Activated CD4-positive, alpha-beta T cell treated with anti-CD3 and anti-CD28 coated beads for 4 hours (primary cell): ENCODE results near the gene ADM2.

ENCODE experiments used
- DNase-seq, 2 donors: peaks; one replicate each; pipeline ENCODE4 v3.0.0-alpha.2; 2020

ADM2 gene

DNA sequence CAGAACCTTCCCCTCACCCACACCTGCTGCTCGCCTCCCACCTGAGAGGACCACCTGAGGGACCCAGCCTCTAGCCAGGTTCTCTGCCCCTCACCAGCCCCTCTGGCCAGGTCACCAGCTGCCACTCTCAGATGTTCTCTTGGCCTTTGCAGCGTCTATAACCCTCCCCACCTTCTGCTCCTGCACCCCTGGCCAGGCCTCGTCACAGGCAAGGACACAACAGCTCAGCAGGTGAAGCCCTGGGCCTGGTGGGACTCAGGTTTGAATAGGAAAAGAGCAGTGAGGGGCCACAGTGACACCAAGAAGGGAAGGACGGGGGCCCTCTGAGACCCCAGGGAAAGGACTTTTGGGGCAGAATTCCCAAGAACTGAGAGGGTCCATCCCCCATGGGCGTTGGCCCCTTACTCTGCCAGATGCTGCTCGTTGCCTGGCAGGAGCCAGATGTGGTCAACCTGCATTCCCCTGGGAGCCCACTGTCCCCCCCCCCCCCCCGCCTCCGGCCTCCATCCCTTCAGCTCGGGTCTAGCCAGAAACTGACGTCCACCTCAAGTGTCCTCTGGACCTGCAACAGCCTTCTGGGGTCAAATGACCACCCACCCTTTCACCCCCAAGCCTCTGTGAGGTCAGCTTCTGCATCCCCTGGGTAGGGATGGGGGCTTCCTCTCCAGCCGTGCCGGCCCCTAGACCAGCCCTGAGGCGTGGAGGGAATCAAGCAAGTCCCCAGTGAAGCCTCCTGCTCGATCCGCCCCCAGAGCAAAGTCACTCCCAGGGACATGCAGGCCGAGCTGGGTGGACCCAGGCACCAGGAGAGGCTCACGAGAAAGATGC is 35.2 kb upstream of the ADM2 start:
- DNase-seq = no peak

DNA sequence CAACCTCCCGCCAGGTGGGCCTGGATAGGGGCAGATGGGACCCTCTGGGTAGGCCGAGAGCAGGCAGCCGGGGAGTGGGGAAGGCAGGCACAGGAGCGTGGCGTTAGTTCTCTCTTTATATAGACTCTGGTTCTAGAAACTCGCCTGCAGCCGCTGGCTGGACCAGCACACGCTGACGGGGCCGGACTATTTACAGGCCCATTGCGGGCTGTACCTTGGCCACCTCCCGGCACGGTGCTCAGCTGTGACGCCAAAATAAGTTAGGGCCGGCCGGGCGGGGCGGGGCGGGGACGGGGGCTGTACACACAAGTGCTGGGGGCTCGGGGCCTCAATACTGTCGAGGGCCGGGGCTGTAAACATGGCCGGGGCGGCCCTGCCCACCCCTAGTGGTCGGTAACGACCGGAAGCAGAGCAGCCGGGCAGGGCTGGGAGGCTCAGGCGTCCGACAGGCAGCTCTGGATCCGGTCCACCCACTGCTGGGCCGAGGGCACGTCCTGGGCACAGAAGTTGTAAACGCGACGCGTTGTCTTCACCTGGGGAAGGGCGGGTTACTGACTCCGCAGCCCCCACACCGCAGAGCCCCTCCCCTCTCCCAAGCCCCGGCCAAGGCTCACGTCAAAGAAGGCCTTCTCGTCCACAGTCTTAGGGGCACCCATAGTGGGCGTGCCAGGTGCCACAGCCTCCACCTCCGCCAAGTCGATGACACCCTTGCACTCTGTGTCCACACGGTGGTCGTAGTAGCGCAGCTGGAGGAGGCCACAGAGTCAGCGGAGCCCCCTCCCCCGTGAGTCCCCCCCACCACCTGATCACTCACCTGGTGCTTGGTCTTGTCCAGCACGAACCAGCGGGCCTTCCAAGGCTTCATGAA is 34.4 kb upstream of the ADM2 start:
- no peak for DNase-seq

DNA sequence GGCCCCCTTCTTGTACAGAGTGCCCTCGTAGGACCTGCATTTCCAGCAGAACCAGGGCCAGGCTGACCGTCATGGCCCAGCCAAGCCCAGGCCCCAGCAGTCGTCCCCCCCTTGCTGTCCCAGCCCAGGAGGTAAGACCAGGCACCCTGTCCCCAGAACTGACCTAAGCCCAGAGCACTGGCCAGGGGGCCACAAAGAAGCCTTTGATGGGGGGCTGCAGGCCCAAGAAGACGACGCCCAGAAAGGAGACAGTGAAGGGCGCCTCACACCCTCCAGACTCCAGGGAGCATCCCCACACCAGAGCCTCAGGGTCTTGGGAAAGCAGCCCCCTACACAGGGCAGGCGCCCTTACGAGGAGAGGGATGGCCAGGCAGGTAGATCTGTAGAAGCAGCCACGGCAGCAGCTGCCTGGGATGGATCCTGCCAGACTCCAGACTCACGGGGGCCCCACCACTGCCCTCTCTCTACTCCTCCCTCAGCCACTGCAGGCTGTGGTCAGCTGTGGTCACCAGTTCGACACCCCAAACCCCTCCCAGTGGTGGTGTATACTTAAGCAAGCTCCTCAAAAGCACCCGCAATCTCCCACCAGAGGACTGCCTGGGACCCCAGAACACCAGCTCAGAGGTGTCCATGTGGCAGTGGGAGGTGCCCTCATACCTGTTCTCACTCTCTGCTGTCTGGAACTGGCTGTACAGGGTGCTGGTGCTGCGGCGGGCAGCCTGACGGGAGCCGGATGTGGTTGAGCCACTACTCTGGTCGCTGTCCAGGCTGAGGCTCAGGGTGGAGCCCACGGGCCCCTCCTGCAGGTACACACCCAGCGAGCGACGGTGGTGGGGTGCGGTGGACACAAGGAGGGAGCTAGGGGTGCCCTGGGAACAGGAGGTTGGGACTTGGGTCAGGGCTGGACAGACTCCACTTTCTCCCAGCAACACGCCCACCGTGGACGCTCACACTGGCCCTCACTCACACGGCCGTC is 33.5 kb upstream of the ADM2 start:
- no peak for DNase-seq

DNA sequence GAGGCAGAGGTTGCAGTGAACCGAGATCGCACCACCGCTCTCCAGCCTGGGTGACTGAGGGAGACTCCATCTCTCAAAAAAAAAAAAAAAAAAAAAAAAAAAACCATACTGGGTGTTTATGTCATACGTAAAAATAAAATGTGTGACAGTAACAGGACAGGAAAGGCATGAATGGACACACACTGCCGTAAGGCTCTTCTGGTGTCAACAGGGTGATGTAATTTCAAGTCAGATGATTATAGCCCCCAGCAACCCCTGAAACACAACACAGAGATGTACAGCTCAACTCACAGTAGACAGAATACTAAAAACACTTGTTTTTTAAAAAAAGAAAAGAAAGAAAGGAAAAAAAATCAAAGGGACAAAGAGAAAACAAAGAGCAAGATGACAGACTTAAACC is 28.7 kb upstream of the ADM2 start:
- no peak for DNase-seq

DNA sequence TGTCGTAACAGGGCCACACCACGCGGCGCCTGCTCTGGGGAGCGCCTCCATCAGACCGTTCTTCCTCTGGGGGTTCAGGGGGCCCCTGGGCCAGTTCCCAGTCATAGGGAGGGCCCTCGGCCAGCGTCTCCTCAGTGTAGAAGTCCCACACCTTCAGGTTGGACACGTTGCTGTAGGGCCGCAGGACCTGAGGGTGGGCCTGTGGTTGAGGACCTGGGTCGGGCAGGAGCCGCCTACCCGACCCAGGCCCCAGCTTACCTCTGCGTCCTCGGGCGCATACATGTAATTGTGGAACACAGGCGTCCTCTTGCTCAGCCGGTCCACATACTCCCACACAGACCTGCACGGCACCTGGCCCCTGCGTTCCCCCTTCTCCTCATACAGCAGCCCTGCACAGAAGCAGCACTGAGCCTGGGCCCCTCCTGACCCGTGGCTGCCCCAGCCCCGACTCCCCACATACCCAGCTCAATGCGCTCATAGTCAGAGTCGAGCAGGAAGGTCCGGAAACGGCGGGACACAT is 26.7 kb upstream of the ADM2 start:
- DNase-seq = no peak

DNA sequence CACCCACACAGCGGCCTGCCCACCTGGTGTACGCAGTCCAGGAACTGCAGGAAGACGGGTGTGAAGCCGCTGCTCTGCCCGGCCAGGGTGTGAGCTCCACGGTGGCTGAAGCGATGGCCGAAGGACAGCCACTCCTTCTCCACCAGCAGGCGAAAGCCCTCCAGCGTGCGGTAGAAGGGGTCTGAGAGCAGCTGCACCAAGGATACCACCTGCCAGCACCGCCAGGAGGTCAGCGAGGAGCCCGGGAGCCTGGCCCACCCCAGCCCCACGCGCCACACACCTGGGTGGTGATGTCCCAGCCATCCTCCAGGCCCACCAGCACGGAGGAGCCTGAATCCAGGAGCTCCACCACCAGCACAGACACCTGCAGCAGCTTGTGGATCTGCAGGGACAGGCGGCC is 26.1 kb upstream of the ADM2 start:
- no peak for DNase-seq

DNA sequence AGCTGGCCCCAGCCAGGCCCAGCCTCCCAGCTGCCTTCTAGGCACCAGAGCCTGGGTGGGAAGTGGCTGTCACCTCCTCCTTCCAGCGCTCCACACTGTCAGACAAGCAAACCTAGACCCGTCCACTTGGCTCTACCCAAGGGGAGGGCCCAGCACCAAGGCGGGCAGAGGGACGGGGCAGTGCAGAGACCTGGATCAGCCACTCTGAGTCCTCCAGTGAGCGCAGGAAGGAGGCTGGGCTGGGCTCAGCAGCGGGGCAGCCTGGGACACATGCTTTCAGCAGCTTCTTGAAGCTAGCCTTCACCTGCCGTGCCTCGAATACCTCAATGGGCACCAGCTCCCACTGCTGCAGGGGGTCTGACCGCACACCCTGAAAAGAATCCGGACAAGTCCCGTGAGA is 25.3 kb upstream of the ADM2 start:
- no peak for DNase-seq

DNA sequence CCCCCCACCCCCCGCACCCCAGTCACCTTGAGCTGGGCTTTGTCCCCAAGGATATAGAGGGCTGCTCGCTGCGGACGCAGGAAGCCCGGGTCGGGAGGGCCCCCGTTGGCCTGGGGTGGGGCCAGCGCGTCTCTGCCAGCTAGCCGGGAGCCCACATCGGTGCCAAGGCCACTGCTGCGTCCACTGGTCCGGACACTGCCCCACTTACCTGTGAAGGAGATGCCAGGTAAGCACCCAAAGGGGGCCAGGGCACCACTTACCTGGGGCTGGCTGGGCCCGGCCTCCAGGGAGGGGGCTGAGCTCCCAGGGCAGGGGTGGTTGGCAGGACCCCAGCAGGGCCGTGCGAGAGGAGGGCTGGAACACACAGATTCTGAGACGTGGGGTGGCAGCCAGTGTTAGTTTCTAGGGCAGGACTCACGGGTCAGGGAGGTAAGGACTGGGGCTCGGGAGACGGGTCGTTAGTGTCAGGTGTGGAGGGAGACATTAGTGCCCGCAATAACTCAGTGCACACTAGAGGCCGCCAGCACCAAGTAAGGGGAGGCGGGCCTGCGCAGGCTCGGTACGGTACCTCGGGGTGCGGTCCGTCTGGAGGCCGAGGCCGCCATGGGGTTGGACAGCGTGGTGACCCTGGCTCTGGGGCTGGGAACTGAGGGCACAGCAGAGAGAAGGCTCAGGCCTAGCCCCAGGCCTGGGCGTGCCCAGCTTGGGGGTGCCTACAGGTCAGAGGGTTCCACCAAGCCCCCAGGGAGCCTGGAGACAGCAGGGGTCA is 24.7 kb upstream of the ADM2 start:
- DNase-seq = no peak

DNA sequence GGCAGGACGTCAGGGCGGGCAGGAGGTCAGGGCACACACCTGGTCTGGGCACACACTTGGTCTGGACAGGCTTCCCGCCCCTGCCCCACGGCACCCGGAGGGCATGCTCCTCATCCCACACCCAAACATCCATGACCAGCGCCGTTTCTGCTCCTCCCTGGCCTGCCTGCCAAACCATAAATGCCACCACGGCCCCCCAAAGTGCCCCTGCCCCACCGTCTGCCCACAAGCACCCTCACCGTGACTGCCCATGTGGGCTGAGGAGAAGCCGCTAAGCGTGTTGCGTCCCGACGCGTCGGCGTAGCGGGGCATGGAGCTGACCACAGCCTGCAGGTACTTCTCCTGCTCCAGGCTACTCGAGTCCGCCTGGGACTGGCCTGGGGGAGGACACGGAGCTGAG is 22.3 kb upstream of the ADM2 start:
- DNase-seq = no peak

DNA sequence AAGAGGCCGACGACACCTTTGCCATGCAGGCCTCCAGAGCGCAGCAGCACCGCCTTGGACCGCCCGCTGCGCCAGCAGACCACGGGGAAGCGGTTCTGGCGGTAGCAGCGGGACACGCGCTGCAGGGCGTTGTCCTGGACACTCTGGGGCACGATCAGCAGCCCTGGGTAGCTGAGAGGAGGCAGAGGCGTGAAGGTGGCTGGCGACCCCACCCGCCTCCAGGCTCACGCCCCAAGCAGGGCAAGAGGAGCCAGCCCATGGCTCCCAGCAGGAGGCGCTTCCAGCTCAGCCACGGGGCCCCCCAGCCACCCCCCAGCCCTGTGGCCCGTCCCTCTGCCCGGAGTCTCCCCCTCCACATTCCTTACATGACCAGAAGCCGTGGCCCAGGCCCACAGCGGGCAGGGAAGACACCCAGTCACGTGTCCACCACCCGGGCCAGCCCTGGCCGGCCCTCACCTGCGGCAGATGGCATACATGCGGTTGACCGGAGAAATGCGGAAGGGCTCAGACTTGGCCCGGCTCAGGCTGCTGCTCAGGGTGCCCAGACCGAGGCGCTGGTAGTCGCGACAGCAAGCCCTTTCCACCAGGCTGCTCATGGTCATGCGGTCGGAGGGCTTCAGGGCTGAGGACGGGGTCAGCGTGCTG is 21.7 kb upstream of the ADM2 start:
- no peak for DNase-seq

DNA sequence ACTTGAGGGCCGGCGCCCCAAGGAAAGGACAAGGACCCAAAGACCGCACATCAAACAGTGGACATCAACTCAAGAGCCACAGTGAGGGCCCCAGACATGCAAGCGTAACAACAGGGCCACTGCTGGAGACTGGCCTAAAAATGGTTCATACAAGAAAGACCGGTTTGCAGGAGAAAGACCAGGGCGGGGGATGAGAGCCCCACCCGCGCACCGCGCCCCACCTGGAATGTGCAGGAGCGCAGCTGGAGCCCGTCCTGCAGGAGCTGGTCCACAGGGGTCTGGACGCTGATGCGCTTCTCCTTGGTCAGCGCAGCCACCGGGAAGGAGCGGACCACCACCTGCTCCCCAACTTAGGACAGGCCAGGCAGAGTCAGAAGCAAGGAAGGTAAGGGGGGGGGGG is 20.4 kb upstream of the ADM2 start:
- no peak for DNase-seq

DNA sequence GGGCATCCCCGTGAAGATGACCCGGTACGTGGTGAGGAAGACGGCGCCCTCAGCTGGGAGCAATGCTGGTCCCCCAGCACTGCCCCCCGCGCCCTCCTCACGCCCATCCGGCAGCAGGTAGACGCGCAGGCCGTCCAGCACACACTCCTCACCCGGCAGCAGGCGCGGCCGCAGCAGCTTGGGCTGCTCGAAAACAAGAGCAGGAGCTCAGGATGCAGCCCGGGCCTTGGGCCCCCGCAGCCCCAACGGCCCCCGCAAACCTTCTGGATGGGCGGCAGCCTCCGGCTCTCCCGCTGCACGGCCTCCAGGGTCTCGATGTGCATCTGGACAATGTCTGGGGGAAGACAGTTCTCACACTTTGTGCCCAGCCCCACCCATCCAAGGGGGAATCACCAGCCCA is 19.8 kb upstream of the ADM2 start:
- DNase-seq = no peak

DNA sequence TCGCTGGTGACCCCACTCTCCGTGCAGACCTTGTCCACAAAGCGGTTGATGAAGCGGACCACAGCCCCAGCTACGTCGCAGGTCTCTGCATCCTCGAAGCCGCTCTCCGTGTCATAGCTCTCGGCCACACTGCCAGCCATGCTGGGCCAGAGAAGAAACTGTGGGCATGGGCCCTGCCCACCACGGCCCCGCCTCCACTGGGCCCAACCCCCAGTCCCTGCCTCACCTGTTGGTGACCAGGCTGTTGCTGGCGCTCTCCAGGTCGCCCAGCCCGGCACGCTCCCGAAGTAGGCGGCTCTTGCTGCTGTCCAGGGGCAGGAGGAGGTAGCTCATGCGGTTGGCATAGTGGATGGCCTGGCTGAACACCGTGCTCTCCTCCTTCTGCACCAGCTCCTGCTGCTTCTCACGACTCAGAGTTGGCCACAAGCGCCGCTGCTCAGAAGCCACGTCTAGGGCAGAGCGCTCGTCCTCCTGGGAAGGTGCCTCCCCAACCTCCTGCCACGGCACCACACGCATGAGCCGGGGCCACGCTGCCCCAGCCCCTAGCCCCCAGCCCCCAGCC is 19.3 kb upstream of the ADM2 start:
- no peak for DNase-seq

DNA sequence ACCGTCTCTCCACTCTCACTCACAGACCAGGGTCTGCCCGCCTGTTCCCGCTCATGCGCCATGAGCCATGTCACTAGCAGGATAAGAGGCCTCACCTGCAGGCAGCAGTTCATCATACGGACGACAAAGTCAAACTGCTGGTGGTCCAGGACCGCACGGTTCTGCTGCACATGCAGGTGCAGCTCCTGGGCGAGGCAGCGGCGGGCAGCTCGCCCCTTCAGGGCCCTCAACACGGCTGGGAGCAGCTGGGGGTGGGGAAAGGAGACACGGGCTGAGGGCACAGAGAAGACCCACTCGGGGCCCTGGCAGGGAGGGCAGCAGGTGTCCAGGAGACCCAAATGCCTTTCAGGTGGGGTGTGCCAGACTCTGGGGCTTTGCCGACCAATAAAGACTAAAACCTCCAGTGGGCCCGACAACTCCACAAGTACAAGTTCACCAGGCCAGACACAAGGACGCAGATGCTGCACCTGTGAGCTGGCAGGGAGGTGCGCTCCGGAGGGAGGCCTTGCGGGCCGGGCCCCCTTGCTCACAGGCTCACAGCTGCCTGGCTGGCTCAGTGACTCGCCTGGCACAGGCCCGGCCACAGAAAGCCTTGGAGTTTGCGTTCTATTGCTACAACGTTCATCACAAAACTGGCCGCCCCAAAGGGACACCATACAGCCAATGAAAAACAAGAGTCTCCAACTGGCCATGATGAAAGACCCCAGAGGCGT is 18.0 kb upstream of the ADM2 start:
- DNase-seq = no peak

DNA sequence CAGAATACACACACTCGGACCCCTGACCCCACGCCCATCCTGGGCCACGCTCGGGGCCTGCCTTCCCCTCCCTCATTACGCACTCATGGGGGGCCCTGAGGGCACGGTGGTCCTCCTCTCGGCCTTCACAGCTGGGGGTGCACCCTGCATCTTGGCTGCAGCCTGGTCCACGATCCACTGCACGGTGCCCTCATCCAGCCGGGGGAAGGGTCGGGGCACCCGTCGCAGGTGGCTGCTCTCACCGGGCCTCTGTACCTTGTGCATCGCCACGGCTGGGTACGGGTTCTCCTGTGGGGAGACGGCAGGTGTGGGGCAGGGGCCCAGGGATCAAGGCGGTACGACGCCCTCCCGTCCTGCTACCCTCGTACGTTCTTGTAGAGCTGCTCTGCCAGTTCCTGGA is 16.9 kb upstream of the ADM2 start:
- DNase-seq = no peak

DNA sequence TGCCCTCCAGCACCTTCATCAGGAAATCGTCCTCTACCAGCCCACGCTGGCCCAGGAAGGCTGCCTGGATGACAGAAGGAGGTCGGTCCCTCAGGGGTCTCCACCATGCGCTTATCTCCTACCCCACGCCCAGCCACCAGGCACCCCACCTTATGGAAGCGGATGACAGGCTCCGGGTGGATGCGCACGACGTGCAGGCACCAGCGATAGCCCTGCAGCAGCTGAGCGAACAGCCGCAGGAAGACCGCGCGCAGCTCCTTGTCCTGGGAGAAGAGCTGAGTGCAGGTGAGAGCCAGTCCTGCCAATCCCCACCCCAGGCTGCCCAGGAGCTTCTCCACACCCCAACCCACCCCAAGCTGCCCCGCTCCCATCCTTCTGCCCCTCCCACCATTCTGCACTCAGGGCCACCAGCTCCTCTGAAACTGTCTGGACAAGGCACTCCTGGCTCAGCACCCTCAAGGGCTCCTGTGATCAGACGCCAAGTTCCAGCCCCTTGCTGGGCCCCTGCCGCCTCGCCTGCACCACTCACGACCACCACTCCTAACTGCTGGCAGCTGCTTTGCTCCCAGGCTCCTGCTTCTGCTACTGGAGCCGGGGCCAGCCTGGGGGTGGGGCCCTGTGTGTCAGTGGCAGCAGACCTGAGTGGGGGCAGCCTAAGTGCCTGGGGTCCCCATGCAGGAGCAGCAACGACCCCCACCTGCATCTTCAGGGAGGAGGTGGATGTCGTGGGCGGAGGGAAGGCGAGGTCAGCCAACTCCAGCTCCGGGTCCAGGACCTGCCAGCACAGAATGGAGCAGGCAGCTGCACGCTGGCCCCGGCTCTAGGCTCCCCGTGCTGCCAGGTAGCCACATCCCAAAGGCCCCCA is 16.0 kb upstream of the ADM2 start:
- DNase-seq = no peak

DNA sequence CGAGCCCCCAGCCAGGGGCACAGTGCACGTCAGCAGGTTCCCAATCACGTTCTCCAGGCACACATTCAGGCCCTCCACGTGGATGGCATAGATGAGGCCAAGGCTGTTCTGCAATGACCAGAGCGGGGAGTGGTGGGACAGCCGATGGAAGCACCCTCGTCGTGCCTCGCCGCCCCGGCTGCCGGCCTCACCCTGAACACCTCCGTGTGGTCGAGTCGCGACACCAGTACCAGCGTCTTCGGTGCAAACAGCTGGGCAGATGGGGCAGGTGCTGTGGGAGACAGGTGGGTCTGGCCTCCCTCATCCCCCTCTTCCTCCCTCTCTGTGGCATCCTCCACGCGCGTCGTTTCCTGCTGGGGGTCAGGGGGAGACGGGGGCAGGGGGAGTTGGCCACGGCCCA is 14.0 kb upstream of the ADM2 start:
- no peak for DNase-seq

DNA sequence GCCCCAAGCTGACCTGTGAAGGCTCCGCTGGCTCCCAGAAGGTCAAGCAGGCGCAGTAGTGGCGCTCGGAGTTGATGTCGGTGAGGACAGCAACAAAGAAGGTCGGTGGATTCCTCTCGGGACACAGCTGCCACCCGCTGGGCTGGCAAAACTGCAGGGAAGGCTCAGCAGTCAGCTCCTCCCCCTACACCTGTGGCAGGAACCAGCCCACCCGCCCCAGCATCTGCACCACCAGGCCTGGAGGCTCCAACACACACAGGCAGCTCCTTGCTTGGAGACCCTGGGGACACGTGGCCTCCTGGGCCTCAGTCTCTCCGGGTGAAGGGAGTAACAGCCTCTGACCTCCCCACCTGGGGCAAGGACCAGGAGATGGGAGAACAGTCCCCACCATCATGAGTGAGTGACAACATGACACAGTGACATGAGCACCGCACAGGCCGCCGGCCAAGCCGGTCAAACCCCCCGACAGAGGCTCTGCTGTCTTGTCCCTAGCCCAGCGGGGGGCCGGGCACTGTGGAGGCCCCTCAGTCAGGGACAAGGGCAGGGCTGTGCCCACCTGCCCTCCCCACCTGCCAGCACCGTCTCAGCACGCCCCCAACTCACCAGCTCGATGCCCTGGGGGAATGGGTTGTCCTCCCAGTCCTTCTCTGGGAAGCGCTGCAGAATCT is 13.4 kb upstream of the ADM2 start:
- no peak for DNase-seq

DNA sequence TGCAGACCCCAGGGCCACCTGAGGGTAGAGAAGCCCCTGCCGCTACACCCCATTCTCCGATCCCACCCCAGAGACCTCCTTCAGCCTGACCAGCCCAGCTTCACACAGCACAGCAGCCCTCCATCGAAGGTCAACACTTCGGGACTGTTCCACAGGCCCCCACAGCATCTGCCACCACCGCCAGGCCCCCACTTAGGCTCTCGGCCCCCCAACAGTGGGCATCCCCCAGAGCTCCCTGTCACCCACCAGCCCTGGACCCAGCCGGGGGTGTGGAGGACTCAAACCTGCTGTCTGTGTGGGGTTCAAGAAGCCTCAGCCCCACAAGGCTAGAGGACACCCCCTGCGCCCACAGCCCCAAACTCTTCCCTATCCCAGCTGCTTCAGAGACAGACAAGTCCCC is 12.7 kb upstream of the ADM2 start:
- DNase-seq = no peak
